ENCODE measurements around the gene ST6GALNAC1.

DNA sequence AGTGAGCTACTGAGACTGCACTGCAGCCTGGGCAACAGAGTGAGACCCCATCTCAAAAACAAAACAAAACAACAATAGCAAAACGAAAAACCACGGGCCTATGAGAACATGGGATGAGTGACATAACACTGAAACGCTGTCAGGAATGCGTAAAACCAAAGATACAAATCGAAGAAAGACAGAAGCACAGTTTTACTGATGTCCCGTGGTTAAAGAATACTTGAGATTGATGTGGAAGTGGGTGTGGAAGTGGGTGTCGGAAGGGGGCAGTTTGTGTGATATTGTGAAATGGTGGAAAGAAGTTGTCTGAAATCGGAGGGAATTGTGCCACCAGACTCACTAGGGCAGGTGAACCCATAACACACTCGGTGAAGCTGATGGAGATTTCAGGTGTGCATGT is 67.4 kb downstream of the ST6GALNAC1 start:
- TF ChIP-seq, protein P1, sequence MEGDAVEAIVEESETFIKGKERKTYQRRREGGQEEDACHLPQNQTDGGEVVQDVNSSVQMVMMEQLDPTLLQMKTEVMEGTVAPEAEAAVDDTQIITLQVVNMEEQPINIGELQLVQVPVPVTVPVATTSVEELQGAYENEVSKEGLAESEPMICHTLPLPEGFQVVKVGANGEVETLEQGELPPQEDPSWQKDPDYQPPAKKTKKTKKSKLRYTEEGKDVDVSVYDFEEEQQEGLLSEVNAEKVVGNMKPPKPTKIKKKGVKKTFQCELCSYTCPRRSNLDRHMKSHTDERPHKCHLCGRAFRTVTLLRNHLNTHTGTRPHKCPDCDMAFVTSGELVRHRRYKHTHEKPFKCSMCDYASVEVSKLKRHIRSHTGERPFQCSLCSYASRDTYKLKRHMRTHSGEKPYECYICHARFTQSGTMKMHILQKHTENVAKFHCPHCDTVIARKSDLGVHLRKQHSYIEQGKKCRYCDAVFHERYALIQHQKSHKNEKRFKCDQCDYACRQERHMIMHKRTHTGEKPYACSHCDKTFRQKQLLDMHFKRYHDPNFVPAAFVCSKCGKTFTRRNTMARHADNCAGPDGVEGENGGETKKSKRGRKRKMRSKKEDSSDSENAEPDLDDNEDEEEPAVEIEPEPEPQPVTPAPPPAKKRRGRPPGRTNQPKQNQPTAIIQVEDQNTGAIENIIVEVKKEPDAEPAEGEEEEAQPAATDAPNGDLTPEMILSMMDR (IDR thresholded peaks at IDR 0.05), result no peak
- TF ChIP-seq POLR2A (IDR thresholded peaks at IDR 0.05), result no peak
